Measurements from ENCODE around the gene MT1F. TPM values are rescaled to one million over a fixed set of nuclear protein-coding genes. Genes with fewer than 3 reads are reported as not detected.
A peak's percentile ranks its signal among the peaks of the same experiment; 100 is the strongest.

MT1F gene
- total RNA-seq, 1 donor from 2014 or later, result 12.7 TPM

GRCh38 chr16:56631832-56632155, 26.0 kb upstream of the MT1F start:
- TF ChIP-seq CTCF (IDR thresholded peaks at IDR 0.05), result no peak
- peaks cover 35% of the 10 kb centered on the region for H3K4me1 Mint-ChIP-seq (ENCODE audit: unreplicated experiment)
- peak overlapping the region; percentile 15 for H3K27ac Mint-ChIP-seq (ENCODE audit: unreplicated experiment)
- no peaks in the 10 kb centered on the region for H3K36me3 Mint-ChIP-seq (ENCODE audit: unreplicated experiment)
- H3K9me3 Mint-ChIP-seq (ENCODE audit: unreplicated experiment), result no peaks in the 10 kb centered on the region
- peak overlapping the region; percentile 79 for H3K4me3 Mint-ChIP-seq (ENCODE audit: unreplicated experiment)
- peaks cover 31% of the 10 kb centered on the region for H3K27me3 Mint-ChIP-seq (ENCODE audit: unreplicated experiment)
- no peak for DNase-seq (ENCODE audit: extremely low spot score, unreplicated experiment)

- peaks cover 36% of the 10 kb centered on the region for H3K27me3 Mint-ChIP-seq (ENCODE audit: unreplicated experiment)
- no peak for TF ChIP-seq CTCF (IDR thresholded peaks at IDR 0.05)
- peak within 1 kb of the TSS; percentile 79 for H3K4me3 Mint-ChIP-seq (ENCODE audit: unreplicated experiment)
- no peaks in the 10 kb centered on the region for H3K9me3 Mint-ChIP-seq (ENCODE audit: unreplicated experiment)
- no peaks in the 10 kb centered on the region for H3K36me3 Mint-ChIP-seq (ENCODE audit: unreplicated experiment)
- DNase-seq (ENCODE audit: extremely low spot score, unreplicated experiment), result no peak
- H3K4me1 Mint-ChIP-seq (ENCODE audit: unreplicated experiment), result peaks cover 30% of the 10 kb centered on the region
- peak within 1 kb of the TSS; percentile 15 for H3K27ac Mint-ChIP-seq (ENCODE audit: unreplicated experiment)
Measured at GRCh38 chr16:56632156-56632847, 25.5 kb upstream of the MT1F start, which contains the start of gene MT1M. MT1M (plus strand) TSS chr16:56632659; CDS start chr16:56632732, 73 bp downstream.

GRCh38 chr16:56632848-56633365, 24.9 kb upstream of the MT1F start:
- no peak for DNase-seq (ENCODE audit: extremely low spot score, unreplicated experiment)
- peak overlapping the region; percentile 79 for H3K4me3 Mint-ChIP-seq (ENCODE audit: unreplicated experiment)
- no peak for TF ChIP-seq CTCF (IDR thresholded peaks at IDR 0.05)
- H3K9me3 Mint-ChIP-seq (ENCODE audit: unreplicated experiment), result no peaks in the 10 kb centered on the region
- peaks cover 31% of the 10 kb centered on the region for H3K4me1 Mint-ChIP-seq (ENCODE audit: unreplicated experiment)
- H3K27ac Mint-ChIP-seq (ENCODE audit: unreplicated experiment), result no peak overlapping the region
- H3K27me3 Mint-ChIP-seq (ENCODE audit: unreplicated experiment), result peaks cover 42% of the 10 kb centered on the region
- peaks cover 3% of the 10 kb centered on the region for H3K36me3 Mint-ChIP-seq (ENCODE audit: unreplicated experiment)

GRCh38 chr16:56633535-56633934, 24.2 kb upstream of the MT1F start:
- Mint-ChIP-seq H3K9me3 (ENCODE audit: unreplicated experiment) (no peaks in the 10 kb centered on the region), H3K4me1 (ENCODE audit: unreplicated experiment) (peaks cover 34% of the 10 kb centered on the region), H3K36me3 (ENCODE audit: unreplicated experiment) (peaks cover 3% of the 10 kb centered on the region), H3K27me3 (ENCODE audit: unreplicated experiment) (peaks cover 44% of the 10 kb centered on the region), H3K27ac (ENCODE audit: unreplicated experiment) (no peak overlapping the region), H3K4me3 (ENCODE audit: unreplicated experiment) (no peak overlapping the region)
- no peak for TF ChIP-seq CTCF (IDR thresholded peaks at IDR 0.05)
- no peak for DNase-seq (ENCODE audit: extremely low spot score, unreplicated experiment)

- Mint-ChIP-seq H3K27me3 (ENCODE audit: unreplicated experiment) (peaks cover 45% of the 10 kb centered on the region), H3K36me3 (ENCODE audit: unreplicated experiment) (peaks cover 3% of the 10 kb centered on the region), H3K4me3 (ENCODE audit: unreplicated experiment) (peak overlapping the region; percentile 72)
Measured at GRCh38 chr16:56634715-56635440, 22.9 kb upstream of the MT1F start.

More at GRCh38 chr16:56634715-56635440, 22.9 kb upstream of the MT1F start:
- no peak overlapping the region for H3K27ac Mint-ChIP-seq (ENCODE audit: unreplicated experiment)
- no peak for DNase-seq (ENCODE audit: extremely low spot score, unreplicated experiment)
- no peaks in the 10 kb centered on the region for H3K9me3 Mint-ChIP-seq (ENCODE audit: unreplicated experiment)
- no peak for TF ChIP-seq CTCF (IDR thresholded peaks at IDR 0.05)
- peaks cover 33% of the 10 kb centered on the region for H3K4me1 Mint-ChIP-seq (ENCODE audit: unreplicated experiment)
